Inferior parietal cortex (tissue), 1 donor: ENCODE results near the gene DKK3.
"Not testable (repeated sequence)": the region's sequence is repeated elsewhere in the genome, so short reads cannot be mapped to it uniquely, and the experiment has no call there.

Experiments used
- DNase-seq: peaks from one replicate; pipeline ENCODE4 v3.0.0-alpha.2; 2016; ENCODE audit errors: extremely low spot score

Gene DKK3

GRCh38 chr11:12007769-12008737 is at the start of gene DKK3:
TSS of gene DKK3 (minus strand) at chr11:12008626. CDS start at chr11:12008582, 44 bp downstream.
- DNase-seq, result no peak

GRCh38 chr11:12057299-12057980 is 49.0 kb upstream of the DKK3 start:
- DNase-seq, result no peak

GRCh38 chr11:12056119-12056518 is 47.7 kb upstream of the DKK3 start:
- no peak for DNase-seq

GRCh38 chr11:12053606-12054361 is 45.4 kb upstream of the DKK3 start:
- DNase-seq, result no peak

GRCh38 chr11:12052676-12053605 is 44.5 kb upstream of the DKK3 start:
- no peak for DNase-seq

- peak; percentile 59 for DNase-seq
Measured at GRCh38 chr11:12051287-12051662, 42.8 kb upstream of the DKK3 start.

- DNase-seq, result no peak
Measured at GRCh38 chr11:12050470-12051286, 42.3 kb upstream of the DKK3 start.

- no peak for DNase-seq
Measured at GRCh38 chr11:12048936-12049790, 40.7 kb upstream of the DKK3 start.

- no peak for DNase-seq
Measured at GRCh38 chr11:12046636-12047236, 38.3 kb upstream of the DKK3 start.

GRCh38 chr11:12045914-12046635 is 37.6 kb upstream of the DKK3 start:
- DNase-seq, result no peak

GRCh38 chr11:12044799-12045198 is 36.4 kb upstream of the DKK3 start:
- DNase-seq, result no peak

GRCh38 chr11:12043959-12044791 is 35.7 kb upstream of the DKK3 start:
- peak; percentile 88 for DNase-seq

GRCh38 chr11:12043221-12043620 is 34.8 kb upstream of the DKK3 start:
- DNase-seq, result no peak

GRCh38 chr11:12042215-12042676 is 33.8 kb upstream of the DKK3 start:
- DNase-seq, result no peak

GRCh38 chr11:12040719-12041118 is 32.3 kb upstream of the DKK3 start:
- DNase-seq, result not testable (repeated sequence)

- no peak for DNase-seq
Measured at GRCh38 chr11:12032968-12033367, 24.5 kb upstream of the DKK3 start.
